Testis (tissue), 3 donors: ENCODE results near the gene NUDT16. TPM values are rescaled to one million over a fixed set of nuclear protein-coding genes. Genes with fewer than 3 reads are reported as not detected.
"Not testable (repeated sequence)": the region's sequence is repeated elsewhere in the genome, so short reads cannot be mapped to it uniquely, and the experiment has no call there.

Experiments
- DNase-seq: peaks from one replicate; pipeline ENCODE4 v3.0.0-alpha.2; 2019
- H3K27ac ChIP-seq, 2 donors: fragments of 200-600 bp; sonication (generic); one replicate each; pipeline ENCODE4 v1.5.1; 2019
- H3K27me3 ChIP-seq: fragments of 200-600 bp; sonication (generic); one replicate; pipeline ENCODE4 v1.5.1; 2019
- H3K36me3 ChIP-seq: fragments of 200-600 bp; sonication (generic); one replicate; pipeline ENCODE4 v1.5.1; 2017; ENCODE audit warnings: low read depth; ENCODE audit errors: missing control alignments
- H3K4me1 ChIP-seq: fragments of 200-600 bp; sonication (generic); one replicate; pipeline ENCODE4 v1.5.1; 2019
- H3K4me3 ChIP-seq, 2 donors: fragments of 200-600 bp; sonication (generic); one replicate each; pipeline ENCODE4 v1.5.1; 2017 to 2019
- H3K9me3 ChIP-seq: fragments of 200-600 bp; sonication (generic); one replicate; pipeline ENCODE4 v1.5.1; 2017
- POLR2A ChIP-seq: fragments of 450-650 bp; IDR thresholded peaks from one replicate; pipeline ENCODE4 v1.6.1; 2017; ENCODE audit warnings: antibody characterized with exemption, mild to moderate bottlenecking, moderate library complexity
- WGBS, 2 donors: methylation state at CpG; one replicate each; pipeline ENCODE4 v1.1.5; 2018; 5-methylcytosine and 5-hydroxymethylcytosine counted together
- intact Hi-C: fragments of 100-400 bp; cut with DNase I; formaldehyde crosslinking; loops from one replicate; pipeline ENCODE4 v1.15.1; 2023; ENCODE audit warnings: low total_unique reads
- polyA plus RNA-seq: library from polyadenylated mRNA; stranded (reverse); fragments of 350-450 nt; fragmentation: Illumina TruSeq; extraction: RNeasy Lipid Tissue Mini Kit (QIAGEN cat#74804); gene quantifications from one replicate; pipeline ENCODE4 v1.2.3, GENCODE V29; 2014; ENCODE audit warnings: low read depth, low replicate concordance; ENCODE audit not compliant: insufficient read depth
- total RNA-seq, 2 donors: library from RNA; depleted of rRNA; stranded (reverse); fragments of >200 nt; gene quantifications; one replicate each; pipeline ENCODE4 v1.2.3, GENCODE V29; 2016
- TF ChIP-seq, protein P1 (sequence below), 3 experiments: fragments of 450-650 bp in 2 of 3; fragments of 200-600 bp in 1 of 3; sonication (generic) in 1 of 3; IDR thresholded peaks; one replicate each; pipeline ENCODE4 v1.5.1; 2016 to 2019; ENCODE audit warnings: antibody characterized with exemption in 3 of 3, mild to moderate bottlenecking in 2 of 3, moderate library complexity in 1 of 3

Gene NUDT16
- total and polyA plus RNA-seq, 3 donors from 2014 or later: 20.6 to 26.4 (median 20.8) TPM

DNA sequence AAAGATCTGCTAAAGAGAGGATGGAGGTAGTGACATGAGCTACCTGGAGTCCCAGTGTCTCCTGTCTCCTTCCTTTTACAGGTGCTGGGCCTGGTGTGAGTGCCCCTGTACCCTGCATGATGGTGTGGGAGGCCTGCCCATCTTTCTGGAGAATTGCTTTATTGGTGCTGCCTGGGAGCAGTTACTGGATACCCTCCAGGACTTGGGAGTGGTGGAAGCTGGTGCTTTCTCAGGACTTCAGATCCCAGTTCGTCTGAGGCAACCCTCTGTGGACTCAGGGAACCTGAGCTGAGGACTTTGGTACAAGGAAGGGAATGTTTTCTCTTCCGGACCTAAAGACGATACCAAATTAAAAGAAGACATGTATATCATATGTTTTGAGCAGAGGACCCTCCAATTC lies 18.3 kb upstream of the NUDT16 start:
- Histone ChIP-seq H3K4me3 (no peak overlapping the region), H3K27ac (no peak overlapping the region), H3K4me1 (peaks cover 7% of the 10 kb centered on the region), H3K27me3 (no peaks in the 10 kb centered on the region), H3K9me3 (no peaks in the 10 kb centered on the region), H3K36me3 (no peaks in the 10 kb centered on the region)
- no peak for DNase-seq
- TF ChIP-seq, protein P1, sequence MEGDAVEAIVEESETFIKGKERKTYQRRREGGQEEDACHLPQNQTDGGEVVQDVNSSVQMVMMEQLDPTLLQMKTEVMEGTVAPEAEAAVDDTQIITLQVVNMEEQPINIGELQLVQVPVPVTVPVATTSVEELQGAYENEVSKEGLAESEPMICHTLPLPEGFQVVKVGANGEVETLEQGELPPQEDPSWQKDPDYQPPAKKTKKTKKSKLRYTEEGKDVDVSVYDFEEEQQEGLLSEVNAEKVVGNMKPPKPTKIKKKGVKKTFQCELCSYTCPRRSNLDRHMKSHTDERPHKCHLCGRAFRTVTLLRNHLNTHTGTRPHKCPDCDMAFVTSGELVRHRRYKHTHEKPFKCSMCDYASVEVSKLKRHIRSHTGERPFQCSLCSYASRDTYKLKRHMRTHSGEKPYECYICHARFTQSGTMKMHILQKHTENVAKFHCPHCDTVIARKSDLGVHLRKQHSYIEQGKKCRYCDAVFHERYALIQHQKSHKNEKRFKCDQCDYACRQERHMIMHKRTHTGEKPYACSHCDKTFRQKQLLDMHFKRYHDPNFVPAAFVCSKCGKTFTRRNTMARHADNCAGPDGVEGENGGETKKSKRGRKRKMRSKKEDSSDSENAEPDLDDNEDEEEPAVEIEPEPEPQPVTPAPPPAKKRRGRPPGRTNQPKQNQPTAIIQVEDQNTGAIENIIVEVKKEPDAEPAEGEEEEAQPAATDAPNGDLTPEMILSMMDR (IDR thresholded peaks at IDR 0.05): no peak
- no peak for TF ChIP-seq POLR2A
- intact Hi-C loops: no loop called here
- 70 to 88% methylated on average over 3 of the region's 3 CpGs for WGBS, 2 donors

- Histone ChIP-seq H3K9me3 (no peaks in the 10 kb centered on the region), H3K4me1 (peaks cover 13% of the 10 kb centered on the region), H3K27me3 (no peaks in the 10 kb centered on the region), H3K27ac (peak overlapping the region in 1 of 2 donors; percentile 68), H3K36me3 (no peaks in the 10 kb centered on the region), H3K4me3 (no peak overlapping the region)
- 42 to 54% methylated on average over 10 of the region's 10 CpGs for WGBS, 2 donors
- DNase-seq: no peak
- TF ChIP-seq, protein P1 (IDR thresholded peaks at IDR 0.05): no peak
- no peak for TF ChIP-seq POLR2A
- intact Hi-C loops: no loop called here
Measured at GRCh38 chr3:131370935-131371687, 10.5 kb upstream of the NUDT16 start.

- no peaks in the 10 kb centered on the region for H3K27me3 ChIP-seq
- H3K4me1 ChIP-seq: peaks cover 13% of the 10 kb centered on the region
- intact Hi-C loops: no loop called here
- DNase-seq: no peak
- no peaks in the 10 kb centered on the region for H3K36me3 ChIP-seq
- H3K9me3 ChIP-seq: no peaks in the 10 kb centered on the region
- 76 to 81% methylated on average over 2 of the region's 2 CpGs for WGBS, 2 donors
- TF ChIP-seq, protein P1 (IDR thresholded peaks at IDR 0.05): no peak
- TF ChIP-seq POLR2A: no peak
- H3K27ac ChIP-seq: peak overlapping the region in 1 of 2 donors; percentile 68
- H3K4me3 ChIP-seq: no peak overlapping the region
Measured at GRCh38 chr3:131371688-131372066, 9.9 kb upstream of the NUDT16 start.

DNA sequence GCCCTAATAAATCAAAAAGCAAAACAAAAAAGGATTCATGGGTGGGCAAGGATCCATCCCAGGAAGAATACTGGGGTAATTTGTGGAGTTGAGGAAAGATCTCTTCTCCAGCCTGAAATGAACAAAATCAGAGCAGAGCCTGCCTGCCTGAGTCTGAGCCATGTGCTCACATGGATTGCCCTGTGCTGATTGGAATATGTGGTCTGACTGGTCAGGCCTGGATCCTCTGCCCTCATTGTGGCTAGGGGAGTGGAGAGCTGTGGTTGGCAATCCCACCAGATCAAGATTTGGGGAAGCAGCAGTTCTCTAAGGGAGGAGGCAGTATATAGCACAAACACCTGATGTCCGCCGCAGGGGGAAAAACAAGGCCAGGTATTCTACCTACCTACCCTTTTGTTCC lies 6.8 kb upstream of the NUDT16 start:
- TF ChIP-seq, protein P1 (IDR thresholded peaks at IDR 0.05): no peak
- no peak for TF ChIP-seq POLR2A
- H3K4me3 ChIP-seq: no peak overlapping the region
- 96 to 98% methylated on average over 2 of the region's 2 CpGs for WGBS, 2 donors
- intact Hi-C loops: no loop called here
- H3K27ac ChIP-seq: no peak overlapping the region
- H3K4me1 ChIP-seq: peaks cover 13% of the 10 kb centered on the region
- no peaks in the 10 kb centered on the region for H3K27me3 ChIP-seq
- H3K9me3 ChIP-seq: no peaks in the 10 kb centered on the region
- no peak for DNase-seq
- H3K36me3 ChIP-seq: no peaks in the 10 kb centered on the region

DNA sequence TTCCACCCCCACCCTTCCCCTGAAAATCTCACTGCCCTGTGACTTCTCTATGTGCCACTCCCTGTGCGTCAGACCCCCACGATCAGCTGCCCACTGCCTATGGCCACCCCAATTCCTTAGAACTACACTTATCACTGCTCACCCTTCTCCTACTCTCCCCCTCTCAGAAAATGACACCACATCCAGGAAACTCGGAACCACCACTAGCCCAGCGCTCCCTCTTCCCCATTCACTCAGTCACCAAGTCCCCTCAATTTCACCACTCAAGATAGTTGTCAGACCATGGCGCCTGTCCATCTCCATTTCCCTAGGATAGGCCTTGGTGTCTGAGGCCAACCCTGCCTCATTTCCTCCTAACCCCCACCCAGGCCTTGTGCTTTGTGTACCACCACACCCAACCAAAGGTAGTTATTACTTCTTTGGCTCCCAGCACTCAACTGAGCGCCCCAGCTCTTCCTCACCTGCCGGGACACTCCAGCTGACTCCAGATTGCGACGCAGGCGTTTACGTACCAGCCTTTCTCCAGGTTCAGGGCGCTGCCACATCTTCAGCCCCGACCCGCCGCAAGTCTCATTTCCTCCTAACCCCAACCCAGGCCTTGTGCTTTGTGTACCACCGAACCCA lies 641 bp upstream of the NUDT16 start:
- H3K27me3 ChIP-seq, DNase-seq, H3K36me3 ChIP-seq, intact Hi-C loops, H3K9me3 ChIP-seq: not testable (repeated sequence)
- peak overlapping the region; percentile 60 to 89 for H3K4me3 ChIP-seq
- peaks cover 12% of the 10 kb centered on the region for H3K4me1 ChIP-seq
- WGBS, 2 donors: 9 to 10% methylated on average over 16 of the region's 16 CpGs
- H3K27ac ChIP-seq: peak overlapping the region; percentile 78 to 81
